Loucy (cell line): ENCODE measurements around the gene GAREM1.

Source experiments
- EZH2phosphoT487 ChIP-seq: fragments of 200-600 bp; IDR thresholded peaks from 2 replicates; pipeline ENCODE4 v1.6.1; 2018; ENCODE audit warnings: antibody characterized with exemption, mild to moderate bottlenecking, moderate library complexity, borderline replicate concordance
- TF ChIP-seq, protein P1 (sequence below): fragments of 200-600 bp; sonication (generic); conservative IDR thresholded peaks from 2 replicates; pipeline ENCODE4 v1.5.1; 2014; ENCODE audit warnings: mild to moderate bottlenecking, antibody characterized with exemption, low read length

DNA sequence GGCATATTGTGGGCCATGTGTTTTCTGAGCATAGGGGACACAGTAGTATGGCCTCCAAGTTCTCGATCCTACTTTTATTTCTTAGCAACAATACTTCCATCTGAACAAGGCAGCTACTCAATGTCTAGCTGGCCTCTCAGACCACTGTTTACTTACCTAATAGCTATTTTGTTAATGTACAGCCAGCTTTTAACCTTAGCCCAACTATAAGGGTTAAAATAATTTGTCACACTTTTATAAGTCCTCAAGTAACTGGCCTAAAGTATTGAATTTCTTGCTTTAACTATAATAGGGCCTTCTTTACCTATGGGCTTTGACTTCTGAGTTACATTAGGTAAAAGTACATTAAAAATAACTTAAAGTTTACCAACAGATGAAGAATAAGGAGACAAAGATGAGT lies 117.4 kb downstream of the GAREM1 start:
- TF ChIP-seq, protein P1, sequence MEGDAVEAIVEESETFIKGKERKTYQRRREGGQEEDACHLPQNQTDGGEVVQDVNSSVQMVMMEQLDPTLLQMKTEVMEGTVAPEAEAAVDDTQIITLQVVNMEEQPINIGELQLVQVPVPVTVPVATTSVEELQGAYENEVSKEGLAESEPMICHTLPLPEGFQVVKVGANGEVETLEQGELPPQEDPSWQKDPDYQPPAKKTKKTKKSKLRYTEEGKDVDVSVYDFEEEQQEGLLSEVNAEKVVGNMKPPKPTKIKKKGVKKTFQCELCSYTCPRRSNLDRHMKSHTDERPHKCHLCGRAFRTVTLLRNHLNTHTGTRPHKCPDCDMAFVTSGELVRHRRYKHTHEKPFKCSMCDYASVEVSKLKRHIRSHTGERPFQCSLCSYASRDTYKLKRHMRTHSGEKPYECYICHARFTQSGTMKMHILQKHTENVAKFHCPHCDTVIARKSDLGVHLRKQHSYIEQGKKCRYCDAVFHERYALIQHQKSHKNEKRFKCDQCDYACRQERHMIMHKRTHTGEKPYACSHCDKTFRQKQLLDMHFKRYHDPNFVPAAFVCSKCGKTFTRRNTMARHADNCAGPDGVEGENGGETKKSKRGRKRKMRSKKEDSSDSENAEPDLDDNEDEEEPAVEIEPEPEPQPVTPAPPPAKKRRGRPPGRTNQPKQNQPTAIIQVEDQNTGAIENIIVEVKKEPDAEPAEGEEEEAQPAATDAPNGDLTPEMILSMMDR, result no peak
- TF ChIP-seq EZH2phosphoT487, result no peak
